GM18868 (cell line): Measurements from ENCODE around the gene WDR37.
"Not testable (repeated sequence)": the region's sequence is repeated elsewhere in the genome, so short reads cannot be mapped to it uniquely, and the experiment has no call there.

Source experiments
- ATAC-seq: cut with Tn5 transposase; IDR thresholded peaks from one replicate; pipeline ENCODE4 v1.9.1; 2021; ENCODE audit warnings: mild to moderate bottlenecking, moderate library complexity; ENCODE audit not compliant: unreplicated experiment

WDR37 gene

GRCh38 chr10:1056326-1057105 is at the start of gene WDR37:
TSS of gene WDR37 (plus strand) at chr10:1056385. CDS start at chr10:1072156, 15,771 bp downstream.
- peak; percentile 95 for ATAC-seq

- no peak for ATAC-seq
Measured at GRCh38 chr10:1006573-1006972, 49.6 kb upstream of the WDR37 start.

- no peak for ATAC-seq
Measured at GRCh38 chr10:1007583-1007982, 48.6 kb upstream of the WDR37 start.

- ATAC-seq: no peak
Measured at GRCh38 chr10:1009071-1009494, 47.1 kb upstream of the WDR37 start.

- ATAC-seq: not testable (repeated sequence)
Measured at GRCh38 chr10:1009947-1010346, 46.2 kb upstream of the WDR37 start.

- no peak for ATAC-seq
Measured at GRCh38 chr10:1010703-1011102, 45.5 kb upstream of the WDR37 start.

- no peak for ATAC-seq
Measured at GRCh38 chr10:1011696-1012095, 44.5 kb upstream of the WDR37 start.

GRCh38 chr10:1015688-1016087 is 40.5 kb upstream of the WDR37 start:
- ATAC-seq: no peak

GRCh38 chr10:1019362-1019761 is 36.8 kb upstream of the WDR37 start:
- ATAC-seq: no peak

- no peak for ATAC-seq
Measured at GRCh38 chr10:1020460-1020859, 35.7 kb upstream of the WDR37 start.

- ATAC-seq: no peak
Measured at GRCh38 chr10:1020958-1021357, 35.2 kb upstream of the WDR37 start.

- ATAC-seq: no peak
Measured at GRCh38 chr10:1022413-1022812, 33.8 kb upstream of the WDR37 start.

- no peak for ATAC-seq
Measured at GRCh38 chr10:1024103-1024502, 32.1 kb upstream of the WDR37 start.

- no peak for ATAC-seq
Measured at GRCh38 chr10:1025683-1026082, 30.5 kb upstream of the WDR37 start, which contains the start of gene IDI2. TSS of gene IDI2 (minus strand) at chr10:1025859. CDS start at chr10:1024723, 1,136 bp downstream.

GRCh38 chr10:1026578-1026977 is 29.6 kb upstream of the WDR37 start:
- no peak for ATAC-seq

- ATAC-seq: no peak
Measured at GRCh38 chr10:1029838-1030237, 26.3 kb upstream of the WDR37 start.

- ATAC-seq: no peak
Measured at GRCh38 chr10:1033601-1034000, 22.6 kb upstream of the WDR37 start.

- no peak for ATAC-seq
Measured at GRCh38 chr10:1034758-1035157, 21.4 kb upstream of the WDR37 start.

- ATAC-seq: no peak
Measured at GRCh38 chr10:1035201-1035600, 21.0 kb upstream of the WDR37 start.

GRCh38 chr10:1036341-1036791 is 19.8 kb upstream of the WDR37 start:
- peak; percentile 95 for ATAC-seq

- no peak for ATAC-seq
Measured at GRCh38 chr10:1037098-1037497, 19.1 kb upstream of the WDR37 start.

- not testable (repeated sequence) for ATAC-seq
Measured at GRCh38 chr10:1038769-1039168, 17.4 kb upstream of the WDR37 start.

GRCh38 chr10:1040133-1040532 is 16.1 kb upstream of the WDR37 start:
- no peak for ATAC-seq
